GM23338 (cell line): Measurements from ENCODE around the gene CD6. TPM values are rescaled to one million over a fixed set of nuclear protein-coding genes. Genes with fewer than 3 reads are reported as not detected.

Experiments
- ATAC-seq: fragments of 200-7000 bp; cut with Tn5 transposase; 3 replicates; pipeline ENCODE4 v1.9.1; 2020
- DNase-seq: peaks from one replicate; pipeline ENCODE4 v3.0.0-alpha.2; 2015; ENCODE audit warnings: low spot score
- H2AFZ ChIP-seq: fragments of 200-600 bp; sonication (generic); 2 replicates; pipeline ENCODE4 v1.8.0; 2016; ENCODE audit warnings: antibody characterized with exemption, mild to moderate bottlenecking, moderate library complexity
- H3F3A ChIP-seq: fragments of 200-600 bp; sonication (generic); replicated peaks from 2 replicates; pipeline ENCODE4 v1.8.0; 2017; ENCODE audit warnings: antibody characterized with exemption, mixed run types, low read depth
- H3K27ac ChIP-seq: fragments of 200-600 bp; sonication (generic); 2 replicates; pipeline ENCODE4 v1.6.1; 2016; ENCODE audit warnings: low read depth
- H3K27me3 ChIP-seq: fragments of 200-600 bp; sonication (generic); 2 replicates; pipeline ENCODE4 v1.8.0; 2016; ENCODE audit warnings: mild to moderate bottlenecking, mixed run types, moderate library complexity; ENCODE audit not compliant: insufficient read depth
- H3K36me3 ChIP-seq: fragments of 200-600 bp; sonication (generic); 2 replicates; pipeline ENCODE4 v1.8.0; 2016; ENCODE audit warnings: mild to moderate bottlenecking; ENCODE audit not compliant: insufficient read depth
- H3K4me1 ChIP-seq: fragments of 200-600 bp; sonication (generic); 2 replicates; pipeline ENCODE4 v1.8.0; 2016; ENCODE audit warnings: mild to moderate bottlenecking, moderate library complexity; ENCODE audit not compliant: insufficient read depth
- H3K4me2 ChIP-seq: fragments of 200-600 bp; sonication (generic); 2 replicates; pipeline ENCODE4 v1.7.1; 2017; ENCODE audit warnings: mixed run types
- H3K4me3 ChIP-seq: fragments of 200-600 bp; sonication (generic); 2 replicates; pipeline ENCODE4 v1.6.1; 2016; ENCODE audit warnings: mixed run types
- H3K79me2 ChIP-seq: fragments of 200-600 bp; sonication (generic); replicated peaks from 2 replicates; pipeline ENCODE4 v1.8.0; 2017; ENCODE audit warnings: mild to moderate bottlenecking; ENCODE audit not compliant: insufficient read depth
- H3K9me2 ChIP-seq: fragments of 200-600 bp; sonication (generic); 2 replicates; pipeline ENCODE4 v1.8.0; 2017; ENCODE audit not compliant: insufficient read depth
- H4K20me1 ChIP-seq: fragments of 200-600 bp; sonication (generic); replicated peaks from 2 replicates; pipeline ENCODE4 v1.8.0; 2017; ENCODE audit warnings: mild to moderate bottlenecking; ENCODE audit not compliant: insufficient read depth
- H3K27ac Mint-ChIP-seq: 2 replicates; pipeline ENCODE4 v1.8.0; 2020; ENCODE audit warnings: inconsistent platforms, mild to moderate bottlenecking, moderate library complexity, mixed read lengths
- H3K27me3 Mint-ChIP-seq: 3 replicates; pipeline ENCODE4 v1.8.0; 2022; ENCODE audit warnings: low read depth, mild to moderate bottlenecking, moderate library complexity, mixed read lengths, inconsistent platforms; ENCODE audit not compliant: insufficient read depth, poor library complexity
- H3K36me3 Mint-ChIP-seq: 3 replicates; pipeline ENCODE4 v1.8.0; 2021; ENCODE audit warnings: low read depth, mild to moderate bottlenecking, inconsistent platforms, moderate library complexity, mixed read lengths
- H3K4me1 Mint-ChIP-seq: 3 replicates; pipeline ENCODE4 v1.8.0; 2020; ENCODE audit warnings: mild to moderate bottlenecking, inconsistent platforms, mixed read lengths
- H3K4me3 Mint-ChIP-seq: 3 replicates; pipeline ENCODE4 v1.8.0; 2021; ENCODE audit warnings: moderate library complexity, mild to moderate bottlenecking, inconsistent platforms, mixed read lengths
- H3K9me3 Mint-ChIP-seq: 3 replicates; pipeline ENCODE4 v1.8.0; 2020; ENCODE audit warnings: moderate library complexity, mild to moderate bottlenecking, inconsistent platforms, mixed read lengths
- CREB1 ChIP-seq: fragments of 250-450 bp; sonication (Bioruptor Pico); IDR thresholded peaks from 2 replicates; pipeline ENCODE4 v1.5.0; 2020; ENCODE audit warnings: low read depth, mild to moderate bottlenecking, moderate library complexity
- CTCF ChIP-seq, 2 experiments: fragments of 200-600 bp in 1 of 2; sonication (generic) in 1 of 2; conservative IDR thresholded peaks; 2 replicates each; pipeline versions ENCODE4 v1.5.1 to v1.6.1; 2016 to 2017; ENCODE audit warnings: antibody characterized with exemption in 2 of 2, low read depth in 2 of 2, mild to moderate bottlenecking in 2 of 2, moderate library complexity in 1 of 2
- ETS1 ChIP-seq: IDR thresholded peaks from 2 replicates; pipeline ENCODE4 v1.6.1; 2016; ENCODE audit warnings: antibody characterized with exemption
- EZH2 ChIP-seq: fragments of 200-600 bp; sonication (generic); IDR thresholded peaks from one replicate; pipeline ENCODE4 v1.8.0; 2017; ENCODE audit warnings: antibody characterized with exemption, mild to moderate bottlenecking, low read depth; ENCODE audit not compliant: unreplicated experiment
- EZH2phosphoT487 ChIP-seq: fragments of 200-600 bp; sonication (generic); IDR thresholded peaks from one replicate; pipeline ENCODE4 v1.8.1; 2018; ENCODE audit warnings: antibody characterized with exemption; ENCODE audit not compliant: unreplicated experiment
- POLR2AphosphoS5 ChIP-seq: IDR thresholded peaks from 2 replicates; pipeline ENCODE4 v1.6.1; 2016; ENCODE audit warnings: antibody characterized with exemption, low read depth
- REST ChIP-seq: IDR thresholded peaks from one replicate; pipeline ENCODE4 v1.6.1; 2018; ENCODE audit warnings: antibody characterized with exemption; ENCODE audit not compliant: unreplicated experiment
- STAT1 ChIP-seq: IDR thresholded peaks from one replicate; pipeline ENCODE4 v1.6.1; 2016; ENCODE audit warnings: antibody characterized with exemption; ENCODE audit not compliant: unreplicated experiment
- ZNF462 ChIP-seq: fragments of 250-450 bp; sonication (Bioruptor Pico); IDR thresholded peaks from 2 replicates; pipeline ENCODE4 v1.5.0; 2020; ENCODE audit warnings: mild to moderate bottlenecking, moderate library complexity
- polyA plus RNA-seq: library from polyadenylated mRNA; unstranded; fragments of >200 nt; fragmentation: Nextera tagmentation; extraction: Ambion mirVana; gene quantifications from 2 replicates; pipeline ENCODE4 v1.2.1, GENCODE V29; 2016
- total RNA-seq: library from RNA; depleted of rRNA; stranded (reverse); fragments of >200 nt; shearing (Covaris generic); gene quantifications from 2 replicates; pipeline ENCODE4 v1.2.3, GENCODE V29; 2014

Gene CD6
- total and polyA plus RNA-seq, 2 experiments from 2014 or later, result 0.49 TPM; not detected in 1

GRCh38 chr11:60942970-60943565 is 28.4 kb upstream of the CD6 start:
- H3K4me3 Mint-ChIP-seq, result no peak overlapping the region
- ATAC-seq, result no peak
- H3K27ac Mint-ChIP-seq, result no peak overlapping the region

More at GRCh38 chr11:60942970-60943565, 28.4 kb upstream of the CD6 start:
- no peak for DNase-seq
- Histone ChIP-seq H3K79me2 (no peaks in the 10 kb centered on the region), H3F3A (0 out of 2 replicates have a peak, but pooled peaks cover 3% of the 10 kb centered on the region), H2AFZ (no peak overlapping the region), H3K27me3 (no peaks in the 10 kb centered on the region), H3K4me3 (no peak overlapping the region), H4K20me1 (0 out of 2 replicates have a peak, but pooled peaks cover 3% of the 10 kb centered on the region), H3K36me3 (no peaks in the 10 kb centered on the region), H3K27ac (no peak overlapping the region), H3K4me1 (peaks cover 12% of the 10 kb centered on the region), H3K4me2 (no peak overlapping the region), H3K9me2 (no peaks in the 10 kb centered on the region)
- Mint-ChIP-seq H3K27me3 (peaks cover 11% of the 10 kb centered on the region), H3K9me3 (no peaks in the 10 kb centered on the region), H3K36me3 (peaks cover 12% of the 10 kb centered on the region; the same call in 1 of the 3 replicates), H3K4me1 (peaks cover 23% of the 10 kb centered on the region)
- TF ChIP-seq POLR2AphosphoS5 (no peak), EZH2 (no peak), ZNF462 (CRISPR knock-in tag) (no peak), CREB1 (no peak), REST (no peak), EZH2phosphoT487 (no peak), STAT1 (no peak), CTCF (conservative IDR thresholded peaks at IDR 0.05; ENCODE audit: low read depth in 2 of 2) (no peak), ETS1 (no peak)
